ENCODE results near the gene REEP6.
A peak's percentile ranks its signal among the peaks of the same experiment; 100 is the strongest.
"Not testable (repeated sequence)": the region's sequence is repeated elsewhere in the genome, so short reads cannot be mapped to it uniquely, and the experiment has no call there.

Gene REEP6

DNA sequence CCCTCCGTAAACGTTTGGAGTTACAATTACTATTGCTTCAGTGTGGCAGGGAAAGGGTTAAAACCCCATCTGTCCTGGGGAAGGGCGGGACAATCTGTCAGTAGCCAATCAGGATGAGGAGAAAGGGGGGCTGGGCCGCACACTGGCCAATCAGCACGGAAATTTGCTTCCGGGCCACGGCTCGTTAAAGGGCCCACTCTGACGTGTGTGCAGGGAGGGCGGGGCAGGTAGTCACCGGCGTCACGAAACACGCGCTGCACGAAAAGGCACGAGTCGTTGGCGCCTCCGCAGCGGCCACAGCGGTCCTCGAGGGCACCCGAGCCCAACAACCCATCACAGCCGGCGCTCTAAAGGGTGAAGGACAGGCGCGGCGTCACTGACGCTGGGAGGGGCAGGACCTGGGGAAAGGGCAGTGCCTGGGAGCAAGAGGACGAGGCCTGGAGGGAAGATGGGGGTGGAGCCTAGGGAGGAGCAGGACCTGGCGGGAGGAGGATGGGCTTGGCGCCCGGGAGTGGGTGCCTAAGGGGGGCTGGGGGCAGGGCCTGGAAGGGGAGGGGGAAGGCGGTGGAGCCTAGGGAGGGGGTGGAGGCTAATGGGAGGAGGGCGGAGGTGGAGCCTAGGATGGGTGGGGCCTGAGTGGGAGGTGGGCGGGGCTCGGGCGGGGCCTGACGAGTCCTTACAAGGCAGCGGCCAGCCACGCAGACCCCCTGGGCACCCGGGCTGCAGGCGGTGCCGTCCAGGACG, 17.0 kb downstream of the REEP6 start:
- peak; percentile 76 for DNase-seq (ENCODE audit: low read depth)

DNA sequence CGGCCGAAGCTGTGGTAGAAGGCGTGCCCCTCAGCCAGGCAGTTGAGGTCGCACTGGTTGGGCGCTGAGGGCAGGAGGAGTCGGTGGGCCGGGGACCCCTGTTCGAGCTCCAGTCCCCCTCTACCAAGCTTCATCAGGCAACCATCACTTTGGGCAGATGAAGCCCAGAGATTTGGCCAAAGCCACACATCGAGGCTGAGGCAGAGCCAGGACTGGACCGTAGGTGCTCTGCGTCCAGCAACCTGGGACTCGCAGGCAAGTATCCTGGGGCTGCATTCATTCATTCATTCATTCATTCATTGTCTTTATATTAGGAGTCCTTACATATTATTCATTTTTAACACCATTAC, 17.5 kb downstream of the REEP6 start:
- DNase-seq (ENCODE audit: low read depth), result no peak

- no peak for DNase-seq (ENCODE audit: low read depth)
Observed at GRCh38 chr19:1509602-1510441, 18.8 kb downstream of the REEP6 start.

DNA sequence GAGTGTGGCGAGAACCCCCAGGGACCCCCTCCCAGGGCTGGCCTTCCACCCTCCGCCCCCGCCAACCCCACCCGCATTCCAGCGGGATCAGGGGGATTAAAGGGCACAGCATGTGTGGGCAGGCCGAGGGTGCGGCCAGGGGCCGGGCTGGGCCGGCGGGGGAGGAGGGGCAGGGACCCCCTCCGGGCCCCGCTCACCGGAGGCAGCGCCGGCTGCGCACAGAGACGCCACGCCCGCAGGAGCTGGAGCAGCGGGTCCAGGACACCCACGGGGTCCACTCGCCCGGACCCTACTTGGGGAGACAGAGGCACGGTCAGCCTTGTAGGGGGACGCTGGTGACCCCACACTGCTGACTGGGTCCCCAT, 19.4 kb downstream of the REEP6 start:
- no peak for DNase-seq (ENCODE audit: low read depth)

DNA sequence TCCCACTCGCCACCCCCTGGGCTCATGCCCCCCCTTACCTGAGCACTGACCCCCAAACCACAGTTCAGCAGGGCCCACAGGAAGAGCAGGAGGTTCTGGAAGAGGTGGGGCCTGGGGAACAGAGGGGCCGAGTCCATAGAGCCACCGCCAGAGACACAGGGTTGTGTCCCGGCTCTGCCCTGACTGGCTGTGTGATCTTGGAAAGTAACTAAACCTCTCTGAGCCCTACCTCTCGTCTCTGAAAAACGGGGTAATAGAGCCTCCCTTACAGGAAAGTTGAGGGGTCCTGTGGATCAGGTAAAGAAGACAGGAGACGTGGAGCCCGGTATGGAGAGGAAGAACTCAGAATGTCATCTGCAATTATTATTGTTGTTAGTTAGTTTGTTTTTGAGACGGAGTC, 19.8 kb downstream of the REEP6 start:
- no peak for DNase-seq (ENCODE audit: low read depth)

- no peak for DNase-seq (ENCODE audit: low read depth)
Observed at GRCh38 chr19:1511318-1512317, 20.6 kb downstream of the REEP6 start.

DNA sequence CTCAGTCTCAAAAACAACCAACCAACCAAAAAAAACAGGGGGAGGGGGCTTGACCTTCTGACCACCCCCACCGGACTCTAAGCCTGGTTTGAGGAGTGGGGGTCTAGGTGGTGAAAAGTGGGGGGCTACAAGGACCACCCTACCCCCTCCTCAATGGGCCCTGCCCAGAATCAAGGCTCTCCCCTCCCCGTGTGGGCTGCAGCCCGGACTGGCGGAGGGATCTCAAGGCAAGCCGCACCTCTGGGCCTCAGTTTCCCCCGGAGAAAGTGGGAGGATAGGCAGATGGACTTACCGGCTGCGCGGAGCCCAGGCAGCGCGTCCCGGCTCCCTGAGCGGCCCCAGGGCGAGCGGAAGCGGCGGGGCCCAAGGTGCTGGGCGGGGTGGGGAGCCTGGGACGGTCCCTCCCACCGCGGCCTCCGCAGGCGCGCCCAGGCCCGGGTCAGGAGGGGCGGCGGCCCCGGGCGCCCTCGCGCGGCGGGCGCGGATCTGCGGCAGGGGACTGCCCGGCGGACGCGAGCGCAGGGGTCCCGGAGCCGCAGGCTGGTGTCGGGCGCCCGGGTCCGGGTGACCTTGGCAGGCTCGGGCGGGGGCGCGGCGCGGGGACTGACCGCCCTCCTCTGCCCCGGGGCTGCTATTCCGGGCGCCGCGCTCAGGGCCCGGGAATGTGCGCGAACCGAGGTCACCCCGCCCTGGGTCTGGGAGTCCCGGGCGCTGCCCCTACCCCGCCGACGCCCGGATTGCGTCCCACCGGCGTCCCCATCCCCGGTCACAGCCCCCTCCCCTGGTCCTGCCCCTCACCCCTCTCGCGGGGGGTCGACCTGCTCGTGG, 21.9 kb downstream of the REEP6 start, which contains the start of gene ADAMTSL5:
Gene ADAMTSL5, minus strand, starts transcription at position 349 of the 828 bp plus-strand sequence. CDS start 2,076 bp downstream, outside the sequence.
- DNase-seq (ENCODE audit: low read depth), result no peak

- DNase-seq (ENCODE audit: low read depth), result no peak
Observed at GRCh38 chr19:1513499-1514294, 22.7 kb downstream of the REEP6 start.

GRCh38 chr19:1514295-1514661, 23.3 kb downstream of the REEP6 start:
- no peak for DNase-seq (ENCODE audit: low read depth)

- no peak for DNase-seq (ENCODE audit: low read depth)
Observed at GRCh38 chr19:1514986-1515721, 24.2 kb downstream of the REEP6 start.

DNA sequence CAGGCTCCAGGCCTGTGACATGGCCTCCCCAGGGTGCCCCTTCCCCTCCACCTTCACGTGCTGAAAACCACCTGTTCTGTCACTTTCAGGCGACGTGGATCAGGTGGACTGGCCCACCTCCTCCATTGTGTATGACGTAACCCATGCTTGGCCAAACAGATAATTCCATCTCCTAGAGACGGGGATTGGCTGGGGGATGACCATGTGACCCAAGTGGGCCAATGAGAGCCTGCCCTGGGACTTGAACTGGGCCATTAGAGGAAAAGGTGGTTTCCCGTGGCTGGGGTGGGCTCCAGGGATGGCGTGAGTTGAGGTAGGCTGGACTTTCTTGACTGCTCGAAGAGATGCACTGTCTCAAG, 25.4 kb downstream of the REEP6 start:
- no peak for DNase-seq (ENCODE audit: low read depth)

DNA sequence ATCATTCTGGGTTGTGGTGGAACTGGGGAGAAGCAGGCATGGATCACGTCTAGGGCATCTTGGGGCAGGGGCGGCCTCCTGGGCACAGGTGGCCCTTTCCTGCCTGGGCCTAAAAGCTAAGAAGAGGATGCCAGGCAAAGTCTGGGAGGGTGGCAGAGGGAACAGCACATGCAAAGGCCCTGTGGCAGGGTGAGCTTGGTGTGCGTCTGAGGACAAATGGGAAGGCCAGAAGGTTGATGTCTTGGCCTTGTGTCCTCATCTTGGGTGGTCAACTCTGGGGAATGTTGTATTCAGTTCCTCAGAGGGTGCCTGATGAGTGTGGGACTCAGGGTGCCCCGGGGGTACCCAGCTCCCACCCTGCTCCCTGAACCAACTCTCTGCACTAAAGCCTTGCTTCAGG, 27.5 kb downstream of the REEP6 start:
- DNase-seq (ENCODE audit: low read depth), result no peak

DNA sequence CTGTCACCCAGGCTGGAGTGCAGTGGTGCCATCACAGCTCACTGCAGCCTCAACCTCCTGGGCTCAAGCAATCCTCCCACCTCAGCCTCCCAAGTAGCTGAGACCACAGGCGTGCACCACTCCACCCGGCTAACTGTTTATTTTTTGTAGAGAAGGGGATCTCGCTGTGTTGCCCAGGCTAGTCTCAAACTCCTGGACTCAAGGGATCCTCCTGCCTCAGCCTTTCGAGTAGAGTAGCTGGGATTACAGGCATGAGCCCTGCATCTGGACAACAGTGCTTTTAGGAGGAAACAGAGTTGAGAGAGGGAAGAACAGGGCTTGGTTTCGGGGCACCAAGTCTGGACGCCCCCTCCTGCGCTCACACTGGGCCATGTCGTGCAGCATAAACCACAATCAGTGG, 28.8 kb downstream of the REEP6 start:
- not testable (repeated sequence) for DNase-seq (ENCODE audit: low read depth)

- DNase-seq (ENCODE audit: low read depth), result no peak
Observed at GRCh38 chr19:1520203-1520780, 29.3 kb downstream of the REEP6 start.

DNA sequence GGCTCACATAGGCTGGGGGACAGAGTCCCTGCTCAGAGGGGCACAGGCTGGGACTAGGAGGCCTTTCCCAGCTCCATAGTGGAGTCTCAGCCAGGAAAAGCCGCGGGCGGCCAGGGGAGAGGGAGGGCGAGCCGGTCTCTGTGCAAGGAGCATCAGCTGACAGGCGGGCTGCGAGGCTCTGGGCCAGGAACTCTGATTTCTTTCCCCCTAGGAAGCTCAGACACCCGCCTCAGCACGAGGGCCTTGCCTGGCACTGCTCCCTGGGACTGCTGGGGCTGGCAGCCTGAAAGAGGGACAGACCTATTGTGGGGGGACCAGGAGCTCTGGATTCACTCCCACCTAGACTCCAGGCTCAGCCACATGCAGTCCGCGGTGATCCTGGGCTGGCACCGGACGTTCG, 30.7 kb downstream of the REEP6 start:
- DNase-seq (ENCODE audit: low read depth), result no peak

GRCh38 chr19:1522061-1522460, 31.1 kb downstream of the REEP6 start:
- DNase-seq (ENCODE audit: low read depth), result no peak

- no peak for DNase-seq (ENCODE audit: low read depth)
Observed at GRCh38 chr19:1522838-1523237, 31.9 kb downstream of the REEP6 start.

- DNase-seq (ENCODE audit: low read depth), result no peak
Observed at GRCh38 chr19:1523412-1524286, 32.7 kb downstream of the REEP6 start, which contains the start of gene PLK5. Gene PLK5, plus strand, starts transcription at chr19:1524077. Its CDS starts 2,920 bp downstream, at chr19:1526997.

Measured in stimulated activated CD8-positive, alpha-beta memory T cell treated with anti-CD3 and anti-CD28 coated beads, Interleukin-15, amount 100 ng/mL, for 1 hour (primary cell).